ENCODE data around the gene JARID2.

The JARID2 gene

DNA sequence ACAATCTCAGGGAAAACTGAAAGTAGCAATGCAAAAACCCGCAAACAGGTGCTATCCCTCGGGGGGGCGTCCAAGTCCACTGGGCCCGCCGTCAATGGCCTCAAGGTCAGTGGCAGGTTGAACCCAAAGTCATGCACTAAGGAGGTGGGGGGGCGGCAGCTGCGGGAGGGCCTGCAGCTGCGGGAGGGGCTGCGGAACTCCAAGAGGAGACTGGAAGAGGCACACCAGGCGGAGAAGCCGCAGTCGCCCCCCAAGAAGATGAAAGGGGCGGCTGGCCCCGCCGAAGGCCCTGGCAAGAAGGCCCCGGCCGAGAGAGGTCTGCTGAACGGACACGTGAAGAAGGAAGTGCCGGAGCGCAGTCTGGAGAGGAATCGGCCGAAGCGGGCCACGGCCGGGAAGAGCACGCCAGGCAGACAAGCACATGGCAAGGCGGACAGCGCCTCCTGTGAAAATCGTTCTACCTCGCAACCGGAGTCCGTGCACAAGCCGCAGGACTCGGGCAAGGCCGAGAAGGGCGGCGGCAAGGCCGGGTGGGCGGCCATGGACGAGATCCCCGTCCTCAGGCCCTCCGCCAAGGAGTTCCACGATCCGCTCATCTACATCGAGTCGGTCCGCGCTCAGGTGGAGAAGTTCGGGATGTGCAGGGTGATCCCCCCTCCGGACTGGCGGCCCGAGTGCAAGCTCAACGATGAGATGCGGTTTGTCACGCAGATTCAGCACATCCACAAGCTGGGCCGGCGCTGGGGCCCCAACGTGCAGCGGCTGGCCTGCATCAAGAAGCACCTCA, 250.7 kb downstream of the JARID2 start:
- no peak overlapping the region for H2AFZ ChIP-seq (ENCODE audit: low read length)
- TF ChIP-seq EZH2 (IDR thresholded peaks at IDR 0.05; ENCODE audit: borderline replicate concordance, low read length) = no peak
- H3K27ac ChIP-seq (ENCODE audit: low read depth, low read length, poor library complexity, severe bottlenecking) = no peak overlapping the region
- no peak overlapping the region for H3K9ac ChIP-seq (ENCODE audit: low read length)
- no peaks in the 10 kb centered on the region for H3K9me2 ChIP-seq (ENCODE audit: low read depth, low read length)
- no peaks in the 10 kb centered on the region for H3K79me2 ChIP-seq (ENCODE audit: insufficient read depth, low read length)
- H3K4me1 ChIP-seq (ENCODE audit: insufficient read depth, low read length, severe bottlenecking) = no peaks in the 10 kb centered on the region
- no peaks in the 10 kb centered on the region for H3K27me3 ChIP-seq (ENCODE audit: insufficient read depth, low read length)
- no peak overlapping the region for H3K4me2 ChIP-seq (ENCODE audit: low read length)
- H4K20me1 ChIP-seq (ENCODE audit: insufficient read depth, low read length) = no peaks in the 10 kb centered on the region
- H3F3A ChIP-seq (ENCODE audit: insufficient read depth, low read length) = no peaks in the 10 kb centered on the region
- H3K4me3 ChIP-seq (ENCODE audit: low read depth, low read length, poor library complexity, severe bottlenecking) = no peak overlapping the region
- 0 out of 2 replicates have a peak, but pooled peaks cover 4% of the 10 kb centered on the region for H3K36me3 ChIP-seq (ENCODE audit: insufficient read depth, low read length)
- no peaks in the 10 kb centered on the region for H3K9me3 ChIP-seq (ENCODE audit: low read length)

DNA sequence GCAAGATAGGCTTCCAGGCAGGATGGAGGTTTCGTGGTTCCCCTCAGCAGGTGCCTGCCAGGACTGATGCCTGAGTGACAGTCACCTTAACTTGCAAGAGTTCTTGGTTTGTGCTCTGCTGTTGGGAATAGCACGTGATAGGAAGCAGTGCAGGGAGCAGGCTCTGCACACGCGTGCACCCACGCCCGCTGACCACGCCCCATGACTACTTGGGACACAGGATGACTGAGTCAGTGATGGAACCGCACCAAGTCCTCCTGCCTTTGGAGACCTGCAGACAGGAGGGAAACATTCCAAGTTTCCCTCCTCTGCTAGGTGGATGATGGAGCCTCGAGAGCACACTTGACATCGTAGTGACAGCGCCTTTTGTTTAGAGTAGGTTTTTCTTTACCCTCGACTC, 252.8 kb downstream of the JARID2 start:
- Histone ChIP-seq H3K27ac (ENCODE audit: low read depth, low read length, poor library complexity, severe bottlenecking) (no peak overlapping the region), H3K9me3 (ENCODE audit: low read length) (no peaks in the 10 kb centered on the region), H3K27me3 (ENCODE audit: insufficient read depth, low read length) (no peaks in the 10 kb centered on the region), H3K4me2 (ENCODE audit: low read length) (no peak overlapping the region), H3F3A (ENCODE audit: insufficient read depth, low read length) (no peaks in the 10 kb centered on the region), H3K4me3 (ENCODE audit: low read depth, low read length, poor library complexity, severe bottlenecking) (no peak overlapping the region), H2AFZ (ENCODE audit: low read length) (no peak overlapping the region), H3K9ac (ENCODE audit: low read length) (no peak overlapping the region), H3K79me2 (ENCODE audit: insufficient read depth, low read length) (no peaks in the 10 kb centered on the region), H3K9me2 (ENCODE audit: low read depth, low read length) (no peaks in the 10 kb centered on the region), H4K20me1 (ENCODE audit: insufficient read depth, low read length) (no peaks in the 10 kb centered on the region), H3K4me1 (ENCODE audit: insufficient read depth, low read length, severe bottlenecking) (no peaks in the 10 kb centered on the region), H3K36me3 (ENCODE audit: insufficient read depth, low read length) (0 out of 2 replicates have a peak, but pooled peaks cover 4% of the 10 kb centered on the region)
- TF ChIP-seq, protein P1, sequence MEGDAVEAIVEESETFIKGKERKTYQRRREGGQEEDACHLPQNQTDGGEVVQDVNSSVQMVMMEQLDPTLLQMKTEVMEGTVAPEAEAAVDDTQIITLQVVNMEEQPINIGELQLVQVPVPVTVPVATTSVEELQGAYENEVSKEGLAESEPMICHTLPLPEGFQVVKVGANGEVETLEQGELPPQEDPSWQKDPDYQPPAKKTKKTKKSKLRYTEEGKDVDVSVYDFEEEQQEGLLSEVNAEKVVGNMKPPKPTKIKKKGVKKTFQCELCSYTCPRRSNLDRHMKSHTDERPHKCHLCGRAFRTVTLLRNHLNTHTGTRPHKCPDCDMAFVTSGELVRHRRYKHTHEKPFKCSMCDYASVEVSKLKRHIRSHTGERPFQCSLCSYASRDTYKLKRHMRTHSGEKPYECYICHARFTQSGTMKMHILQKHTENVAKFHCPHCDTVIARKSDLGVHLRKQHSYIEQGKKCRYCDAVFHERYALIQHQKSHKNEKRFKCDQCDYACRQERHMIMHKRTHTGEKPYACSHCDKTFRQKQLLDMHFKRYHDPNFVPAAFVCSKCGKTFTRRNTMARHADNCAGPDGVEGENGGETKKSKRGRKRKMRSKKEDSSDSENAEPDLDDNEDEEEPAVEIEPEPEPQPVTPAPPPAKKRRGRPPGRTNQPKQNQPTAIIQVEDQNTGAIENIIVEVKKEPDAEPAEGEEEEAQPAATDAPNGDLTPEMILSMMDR (IDR thresholded peaks at IDR 0.05; ENCODE audit: low read length) = no peak
- TF ChIP-seq EZH2 (IDR thresholded peaks at IDR 0.05; ENCODE audit: borderline replicate concordance, low read length) = no peak

DNA sequence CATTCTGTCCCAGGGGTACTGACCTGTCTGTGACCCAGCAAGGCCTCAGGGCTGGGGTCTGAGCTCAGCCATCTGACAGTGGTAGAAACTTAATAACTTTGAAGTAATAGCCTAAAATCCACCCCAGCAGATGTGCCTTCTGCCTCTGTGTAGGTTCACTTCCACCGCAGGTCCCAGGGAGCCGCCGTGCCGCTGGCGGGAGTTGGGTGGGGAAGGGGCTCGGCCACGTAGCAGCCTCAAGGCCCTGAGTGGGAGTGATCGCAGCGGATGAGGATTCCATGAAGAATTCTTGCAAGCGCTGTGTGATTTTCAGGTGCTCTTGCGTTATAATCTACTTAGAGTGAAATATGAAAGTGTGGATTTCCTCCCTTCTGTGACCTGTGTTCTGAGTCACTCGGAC, 253.3 kb downstream of the JARID2 start:
- Histone ChIP-seq H3K9me3 (ENCODE audit: low read length) (no peaks in the 10 kb centered on the region), H3K79me2 (ENCODE audit: insufficient read depth, low read length) (no peaks in the 10 kb centered on the region), H3K4me2 (ENCODE audit: low read length) (no peak overlapping the region), H3F3A (ENCODE audit: insufficient read depth, low read length) (no peaks in the 10 kb centered on the region), H3K27ac (ENCODE audit: low read depth, low read length, poor library complexity, severe bottlenecking) (no peak overlapping the region), H3K9me2 (ENCODE audit: low read depth, low read length) (no peaks in the 10 kb centered on the region), H3K36me3 (ENCODE audit: insufficient read depth, low read length) (0 out of 2 replicates have a peak, but pooled peaks cover 4% of the 10 kb centered on the region), H2AFZ (ENCODE audit: low read length) (no peak overlapping the region), H3K4me1 (ENCODE audit: insufficient read depth, low read length, severe bottlenecking) (no peaks in the 10 kb centered on the region), H3K9ac (ENCODE audit: low read length) (no peak overlapping the region), H4K20me1 (ENCODE audit: insufficient read depth, low read length) (no peaks in the 10 kb centered on the region), H3K27me3 (ENCODE audit: insufficient read depth, low read length) (no peaks in the 10 kb centered on the region), H3K4me3 (ENCODE audit: low read depth, low read length, poor library complexity, severe bottlenecking) (no peak overlapping the region)
- TF ChIP-seq EZH2 (IDR thresholded peaks at IDR 0.05; ENCODE audit: borderline replicate concordance, low read length) = no peak
- TF ChIP-seq, protein P1 (IDR thresholded peaks at IDR 0.05; ENCODE audit: low read length) = no peak

Measured in OCI-LY1 (cell line).